Measurements from ENCODE around the gene STAP2. TPM values are rescaled to one million over a fixed set of nuclear protein-coding genes. Genes with fewer than 3 reads are reported as not detected.

The STAP2 gene
- total and polyA plus RNA-seq, 2 donors (not counting 3 experiments of a cell fraction or from before 2014, with no cell fraction given), result 12.2 to 21.7 TPM

GRCh38 chr19:4318460-4318859, 20.2 kb downstream of the STAP2 start:
- peaks cover 0 to 4% of the 10 kb centered on the region in 2 experiments for H3K36me3 ChIP-seq (ENCODE audit: control insufficient read depth in 2 of 2, extremely low read depth in 1 of 2, insufficient read depth in 2 of 2, low read length in 2 of 2)
- no peak overlapping the region for H3K27ac ChIP-seq (ENCODE audit: insufficient read depth, low read depth, low read length)
- intact Hi-C loops (cut with micrococcal nuclease) (loop anchor here (10.0 kb wide), 1 partner anchor 856 kb away; no protein-coding TSS in a partner anchor), dilution Hi-C loops (cut with MboI; ENCODE audit: extremely low pct_ligation_motif_present, low sequenced_read_pairs) (no loop called here)
- H3K9ac ChIP-seq (replicated peaks; ENCODE audit: extremely low read depth, insufficient read depth, low read length), result no peak overlapping the region
- no peaks in the 10 kb centered on the region for H3K4me1 ChIP-seq (ENCODE audit: control insufficient read depth, extremely low read depth, insufficient read depth, low read length)
- no peaks in the 10 kb centered on the region for H3K9me3 ChIP-seq (replicated peaks; ENCODE audit: control insufficient read depth, insufficient read depth, low read length)
- H2AFZ ChIP-seq (ENCODE audit: low read depth, low read length), result no peak overlapping the region
- no peak for DNase-seq (ENCODE audit: low read depth, low spot score)
- TF ChIP-seq POLR2A (IDR thresholded peaks at IDR 0.05; ENCODE audit: low read depth, low read length) (no peak), MYC (IDR thresholded peaks at IDR 0.05; ENCODE audit: low read depth, low read length) (no peak), FOS (IDR thresholded peaks at IDR 0.05; ENCODE audit: borderline replicate concordance, insufficient read depth, low read length) (no peak), EZH2 (IDR thresholded peaks at IDR 0.05; ENCODE audit: borderline replicate concordance, low read depth, low read length, severe bottlenecking) (no peak), GATA2 (IDR thresholded peaks at IDR 0.05; ENCODE audit: insufficient read depth, insufficient read length, low read depth, low read length) (no peak), CTCF (IDR thresholded peaks at IDR 0.05; ENCODE audit: extremely low read depth in 1 of 2, insufficient read depth in 1 of 2, low read depth in 1 of 2, low read length in 2 of 2) (no peak), POLR2AphosphoS5 (IDR thresholded peaks at IDR 0.05; ENCODE audit: insufficient read depth, low read depth, low read length) (no peak), JUN (IDR thresholded peaks at IDR 0.05; ENCODE audit: borderline replicate concordance, insufficient read depth, insufficient read length, low read depth) (no peak), MAX (IDR thresholded peaks at IDR 0.05; ENCODE audit: insufficient read depth, insufficient read length) (no peak)
- H3K4me3 ChIP-seq (replicated peaks in 1 of 3; ENCODE audit: insufficient read depth in 1 of 3, low read depth in 1 of 3, low read length in 3 of 3), result no peak overlapping the region
- no peaks in the 10 kb centered on the region for H3K27me3 ChIP-seq (ENCODE audit: control insufficient read depth in 2 of 2, insufficient read depth in 2 of 2, low read length in 2 of 2)
- H4K20me1 ChIP-seq (replicated peaks; ENCODE audit: control insufficient read depth, extremely low read depth, insufficient read depth, low read length), result no peaks in the 10 kb centered on the region
- H3K9me1 ChIP-seq (replicated peaks; ENCODE audit: control insufficient read depth, extremely low read depth, insufficient read depth, low read length), result no peaks in the 10 kb centered on the region
- ChIA-PET POLR2A (no interaction called here), CTCF (interaction anchor here (1.7 kb wide), 1 partner anchor 9 kb away, joined by 5 read pairs; no protein-coding TSS in a partner anchor)
- BruUV-seq (replicated peaks), result no TSS peak
- no peak overlapping the region for H3K4me2 ChIP-seq (ENCODE audit: insufficient read depth, low read length)
- no peak for FAIRE-seq
- H3K79me2 ChIP-seq (ENCODE audit: control insufficient read depth, insufficient read depth, low read length), result no peaks in the 10 kb centered on the region
